ENCODE data around the gene BLCAP.

The BLCAP gene

GRCh38 chr20:37528446-37529213, 954 bp upstream of the BLCAP start:
- DNase-seq, result no peak

- no peak for DNase-seq
These were observed 638 bp downstream of the BLCAP start for GRCh38 chr20:37526839-37527637.

GRCh38 chr20:37526238-37526838, 1.3 kb downstream of the BLCAP start:
- DNase-seq, result no peak

GRCh38 chr20:37525810-37526209, 1.9 kb downstream of the BLCAP start:
- no peak for DNase-seq

- peak; percentile 55 for DNase-seq
These were observed 2.6 kb downstream of the BLCAP start for GRCh38 chr20:37524859-37525708.

GRCh38 chr20:37523911-37524700, 3.6 kb downstream of the BLCAP start:
- no peak for DNase-seq

- DNase-seq, result no peak
These were observed 4.7 kb downstream of the BLCAP start for GRCh38 chr20:37523012-37523391.

- no peak for DNase-seq
These were observed 5.2 kb downstream of the BLCAP start for GRCh38 chr20:37522260-37523011.

GRCh38 chr20:37521061-37521771, 6.5 kb downstream of the BLCAP start, which contains the start of gene NNAT:
Gene NNAT, plus strand, starts transcription at chr20:37521250. Its CDS starts 82 bp downstream, at chr20:37521332.
- no peak for DNase-seq

- DNase-seq, result no peak
These were observed 7.2 kb downstream of the BLCAP start for GRCh38 chr20:37520419-37520955.

GRCh38 chr20:37519508-37520418, 7.9 kb downstream of the BLCAP start:
- DNase-seq, result no peak

- no peak for DNase-seq
These were observed 8.8 kb downstream of the BLCAP start for GRCh38 chr20:37518606-37519507.

GRCh38 chr20:37518059-37518458, 9.6 kb downstream of the BLCAP start:
- DNase-seq, result no peak

- no peak for DNase-seq
These were observed 10.6 kb downstream of the BLCAP start for GRCh38 chr20:37516811-37517750.

- no peak for DNase-seq
These were observed 11.8 kb downstream of the BLCAP start for GRCh38 chr20:37515876-37516275.

GRCh38 chr20:37513779-37514359, 13.8 kb downstream of the BLCAP start:
- DNase-seq, result no peak

All from stimulated activated CD4-positive, alpha-beta T cell treated with anti-CD3 and anti-CD28 coated beads, Interleukin-15, amount 100 ng/mL, for 24 hours (primary cell).